Measurements from ENCODE around the gene SPATS2L. TPM values are rescaled to one million over a fixed set of nuclear protein-coding genes. Genes with fewer than 3 reads are reported as not detected.
A peak's percentile ranks its signal among the peaks of the same experiment; 100 is the strongest.

Gene SPATS2L
- total RNA-seq, 1 donor = 65.6 TPM

DNA sequence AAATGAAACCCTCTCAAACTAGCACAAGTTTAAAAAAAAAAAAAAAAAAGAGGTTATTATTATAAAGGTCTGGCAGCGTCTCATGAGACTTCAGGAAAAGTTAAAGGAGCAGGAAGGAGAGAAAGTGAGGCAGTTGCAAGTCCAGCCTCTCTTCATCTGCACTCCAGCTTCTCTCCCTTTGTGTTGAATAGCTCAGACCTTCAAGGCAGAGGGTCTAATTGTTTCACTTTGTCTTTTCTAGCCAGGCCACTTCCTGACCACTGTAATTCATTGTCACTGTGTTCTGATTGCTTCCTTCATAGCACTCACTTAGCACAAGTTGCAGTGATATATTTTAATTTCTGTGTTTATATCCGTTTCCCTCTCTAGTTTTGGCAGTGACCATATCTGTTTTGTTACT is 99.9 kb downstream of the SPATS2L start:
- H3K4me3 ChIP-seq (ENCODE audit: low read depth, low read length) = no peak overlapping the region

DNA sequence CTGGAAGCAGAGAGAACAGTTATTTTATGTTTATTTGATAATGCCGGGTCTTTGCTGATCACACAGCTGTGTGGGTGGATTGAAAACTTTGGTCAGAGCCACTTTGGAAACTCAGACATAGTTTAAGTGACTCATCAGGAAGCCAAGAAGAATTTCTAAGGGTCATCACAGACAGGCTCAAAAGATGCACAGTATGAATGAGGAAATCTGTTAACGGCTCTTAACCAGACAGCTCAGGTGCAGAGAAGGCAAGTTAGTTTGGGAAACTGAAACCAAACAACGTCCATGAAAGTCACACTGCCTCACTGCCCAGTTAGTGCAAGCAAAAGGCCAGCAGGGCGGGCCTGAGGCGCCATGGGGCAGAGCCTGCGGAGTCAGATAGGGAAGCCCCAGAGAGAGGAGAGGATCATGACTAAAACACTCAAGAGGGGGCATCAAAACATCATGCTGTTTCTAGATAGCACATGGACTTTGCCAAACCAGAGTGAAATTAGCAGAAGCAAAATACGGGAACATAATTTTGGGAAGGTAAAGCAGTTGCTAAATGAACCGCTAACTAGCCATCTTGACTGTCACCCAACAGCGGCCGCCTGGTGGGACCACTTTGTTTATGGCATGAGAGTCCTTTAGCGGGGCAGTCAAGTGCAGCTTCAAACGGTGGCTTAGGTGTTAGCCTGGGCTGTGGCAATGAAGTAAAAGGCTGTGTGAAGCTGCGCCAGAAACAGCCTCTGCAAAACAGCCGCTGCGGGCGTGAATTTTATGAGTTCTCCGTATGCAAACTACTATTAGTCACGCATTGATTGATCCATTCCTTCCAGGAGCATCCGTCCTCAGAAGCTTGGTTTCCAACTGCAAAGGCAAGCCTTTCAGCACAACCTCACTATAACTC is 102.2 kb downstream of the SPATS2L start:
- TF ChIP-seq, protein P1, sequence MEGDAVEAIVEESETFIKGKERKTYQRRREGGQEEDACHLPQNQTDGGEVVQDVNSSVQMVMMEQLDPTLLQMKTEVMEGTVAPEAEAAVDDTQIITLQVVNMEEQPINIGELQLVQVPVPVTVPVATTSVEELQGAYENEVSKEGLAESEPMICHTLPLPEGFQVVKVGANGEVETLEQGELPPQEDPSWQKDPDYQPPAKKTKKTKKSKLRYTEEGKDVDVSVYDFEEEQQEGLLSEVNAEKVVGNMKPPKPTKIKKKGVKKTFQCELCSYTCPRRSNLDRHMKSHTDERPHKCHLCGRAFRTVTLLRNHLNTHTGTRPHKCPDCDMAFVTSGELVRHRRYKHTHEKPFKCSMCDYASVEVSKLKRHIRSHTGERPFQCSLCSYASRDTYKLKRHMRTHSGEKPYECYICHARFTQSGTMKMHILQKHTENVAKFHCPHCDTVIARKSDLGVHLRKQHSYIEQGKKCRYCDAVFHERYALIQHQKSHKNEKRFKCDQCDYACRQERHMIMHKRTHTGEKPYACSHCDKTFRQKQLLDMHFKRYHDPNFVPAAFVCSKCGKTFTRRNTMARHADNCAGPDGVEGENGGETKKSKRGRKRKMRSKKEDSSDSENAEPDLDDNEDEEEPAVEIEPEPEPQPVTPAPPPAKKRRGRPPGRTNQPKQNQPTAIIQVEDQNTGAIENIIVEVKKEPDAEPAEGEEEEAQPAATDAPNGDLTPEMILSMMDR (IDR thresholded peaks at IDR 0.05; ENCODE audit: insufficient read depth, low read depth, low read length) = no peak
- peak overlapping the region; percentile 24 for H3K4me3 ChIP-seq (ENCODE audit: low read depth, low read length)
- DNase-seq (ENCODE audit: low read depth) = peak; percentile 83

More for the DNA sequence above, 99.9 kb downstream of the SPATS2L start:
- TF ChIP-seq, protein P1 (IDR thresholded peaks at IDR 0.05; ENCODE audit: insufficient read depth, low read depth, low read length) = no peak
- peak; percentile 21 for DNase-seq (ENCODE audit: low read depth)

DNA sequence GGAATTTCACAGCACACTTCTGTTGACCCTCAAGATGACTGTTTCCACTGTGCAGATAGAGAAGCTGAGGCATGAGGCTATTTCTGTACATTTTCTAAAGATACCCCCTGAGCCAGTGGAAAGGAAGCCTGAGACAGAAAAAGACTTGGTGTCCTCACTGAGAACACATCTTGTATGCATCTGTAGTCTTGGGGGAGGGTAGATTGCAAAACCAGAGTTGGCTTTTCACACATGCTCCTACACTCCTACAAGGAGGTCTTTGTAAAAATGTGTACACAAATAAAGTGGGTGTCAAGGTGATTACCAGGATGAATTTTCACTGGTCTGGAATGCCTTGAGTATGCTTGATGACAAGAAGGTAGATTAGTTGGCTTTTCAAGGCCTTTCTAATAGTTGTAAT is 105.3 kb downstream of the SPATS2L start:
- no peak overlapping the region for H3K4me3 ChIP-seq (ENCODE audit: low read depth, low read length)
- TF ChIP-seq, protein P1 (IDR thresholded peaks at IDR 0.05; ENCODE audit: insufficient read depth, low read depth, low read length) = no peak
- DNase-seq (ENCODE audit: low read depth) = peak; percentile 66

DNA sequence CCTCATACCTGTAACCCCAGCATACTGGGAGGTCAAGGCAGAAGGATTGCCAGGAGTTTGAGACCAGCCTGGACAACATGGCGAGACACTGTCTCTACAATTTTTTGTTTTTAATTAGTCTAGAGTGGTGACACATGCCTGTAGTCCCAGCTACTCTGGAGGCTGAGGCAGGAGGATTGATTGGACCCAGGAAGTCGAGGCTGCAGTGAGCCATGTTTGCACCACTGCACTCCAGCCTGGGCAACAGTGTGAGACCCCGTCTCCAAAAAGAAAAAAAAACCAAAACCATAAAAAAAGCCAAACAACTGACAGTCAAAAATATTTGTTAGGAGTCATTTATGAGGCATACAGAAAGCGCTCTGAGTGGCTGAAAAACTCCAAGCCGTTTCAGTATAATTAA is 107.9 kb downstream of the SPATS2L start:
- H3K4me3 ChIP-seq (ENCODE audit: low read depth, low read length) = no peak overlapping the region
- TF ChIP-seq, protein P1 (IDR thresholded peaks at IDR 0.05; ENCODE audit: insufficient read depth, low read depth, low read length) = no peak

DNA sequence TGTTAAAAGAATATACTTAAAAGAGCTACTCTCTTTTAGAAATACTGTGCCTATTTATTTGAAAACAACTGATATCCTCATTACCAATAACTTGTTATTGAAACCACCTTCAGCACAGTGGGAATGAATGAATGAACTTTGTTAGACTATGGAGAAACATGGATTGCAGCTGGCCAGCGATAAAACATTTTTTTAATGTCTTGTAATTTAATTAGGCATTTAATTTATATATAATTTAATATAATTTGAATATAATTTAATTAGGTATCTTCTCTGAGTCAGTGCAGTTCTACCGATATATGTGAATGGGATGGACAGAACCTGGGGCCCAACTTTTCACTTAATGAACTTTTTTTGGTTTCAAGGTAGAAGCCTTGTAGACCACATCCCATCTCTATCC is 109.0 kb downstream of the SPATS2L start:
- TF ChIP-seq, protein P1 (IDR thresholded peaks at IDR 0.05; ENCODE audit: insufficient read depth, low read depth, low read length) = no peak
- H3K4me3 ChIP-seq (ENCODE audit: low read depth, low read length) = no peak overlapping the region
- no peak for DNase-seq (ENCODE audit: low read depth)

More for the DNA sequence above, 107.9 kb downstream of the SPATS2L start:
- no peak for DNase-seq (ENCODE audit: low read depth)

DNA sequence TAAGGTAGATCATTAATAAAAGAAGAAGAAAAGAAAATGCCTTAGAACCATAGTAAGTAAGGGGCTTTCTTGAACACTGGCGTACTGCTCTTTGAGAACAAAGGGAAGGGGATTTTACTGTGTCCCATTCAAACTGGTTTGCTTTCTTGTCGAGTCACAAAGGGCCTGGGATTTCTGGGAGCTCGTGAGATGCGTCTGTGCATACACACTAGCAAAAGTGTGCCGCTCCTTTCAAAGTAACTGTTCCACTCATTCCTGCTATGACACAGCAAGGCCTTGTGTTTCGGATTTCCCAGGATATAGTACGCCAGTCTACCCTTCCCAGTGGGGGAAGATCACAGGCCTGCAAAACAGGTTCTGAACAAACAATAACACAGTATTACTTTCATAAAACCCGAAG is 110.4 kb downstream of the SPATS2L start:
- no peak for DNase-seq (ENCODE audit: low read depth)
- TF ChIP-seq, protein P1 (IDR thresholded peaks at IDR 0.05; ENCODE audit: insufficient read depth, low read depth, low read length) = no peak
- H3K4me3 ChIP-seq (ENCODE audit: low read depth, low read length) = no peak overlapping the region

Data from fibroblast of villous mesenchyme (primary cell).